ENCODE data around the gene TPM1.

TPM1 gene

GRCh38 chr15:63016234-63016633, 26.3 kb upstream of the TPM1 start:
- DNase-seq (ENCODE audit: low read depth), result no peak

GRCh38 chr15:63018639-63019038, 23.9 kb upstream of the TPM1 start:
- no peak for DNase-seq (ENCODE audit: low read depth)

GRCh38 chr15:63019511-63020109, 22.9 kb upstream of the TPM1 start:
- no peak for DNase-seq (ENCODE audit: low read depth)

GRCh38 chr15:63020128-63020527, 22.4 kb upstream of the TPM1 start:
- DNase-seq (ENCODE audit: low read depth), result no peak

GRCh38 chr15:63020759-63021430, 21.7 kb upstream of the TPM1 start:
- DNase-seq (ENCODE audit: low read depth), result no peak

- DNase-seq (ENCODE audit: low read depth), result no peak
Observed at GRCh38 chr15:63022181-63022580, 20.4 kb upstream of the TPM1 start.

GRCh38 chr15:63022663-63023062, 19.9 kb upstream of the TPM1 start:
- DNase-seq (ENCODE audit: low read depth), result no peak

- DNase-seq (ENCODE audit: low read depth), result no peak
Observed at GRCh38 chr15:63023351-63023945, 19.1 kb upstream of the TPM1 start.

GRCh38 chr15:63025460-63025859, 17.1 kb upstream of the TPM1 start:
- DNase-seq (ENCODE audit: low read depth), result no peak

- no peak for DNase-seq (ENCODE audit: low read depth)
Observed at GRCh38 chr15:63027646-63028045, 14.9 kb upstream of the TPM1 start.

- DNase-seq (ENCODE audit: low read depth), result no peak
Observed at GRCh38 chr15:63028442-63029110, 14.0 kb upstream of the TPM1 start.

- DNase-seq (ENCODE audit: low read depth), result no peak
Observed at GRCh38 chr15:63029676-63030075, 12.9 kb upstream of the TPM1 start.

GRCh38 chr15:63030101-63030551, 12.4 kb upstream of the TPM1 start:
- DNase-seq (ENCODE audit: low read depth), result no peak

- no peak for DNase-seq (ENCODE audit: low read depth)
Observed at GRCh38 chr15:63034578-63034977, 8.0 kb upstream of the TPM1 start.

- DNase-seq (ENCODE audit: low read depth), result no peak
Observed at GRCh38 chr15:63035253-63035652, 7.3 kb upstream of the TPM1 start.

- no peak for DNase-seq (ENCODE audit: low read depth)
Observed at GRCh38 chr15:63035977-63036376, 6.6 kb upstream of the TPM1 start.

GRCh38 chr15:63037976-63038720, 4.4 kb upstream of the TPM1 start:
- DNase-seq (ENCODE audit: low read depth), result no peak

GRCh38 chr15:63038926-63039673, 3.4 kb upstream of the TPM1 start:
- no peak for DNase-seq (ENCODE audit: low read depth)

- DNase-seq (ENCODE audit: low read depth), result no peak
Observed at GRCh38 chr15:63039811-63040210, 2.7 kb upstream of the TPM1 start.

GRCh38 chr15:63040509-63040908, 2.0 kb upstream of the TPM1 start:
- DNase-seq (ENCODE audit: low read depth), result no peak

- no peak for DNase-seq (ENCODE audit: low read depth)
Observed at GRCh38 chr15:63040954-63041353, 1.6 kb upstream of the TPM1 start.

Measured in T follicular helper cell (primary cell).